Osteoblast (primary cell): ENCODE data around the gene AZI2. TPM values are rescaled to one million over a fixed set of nuclear protein-coding genes. Genes with fewer than 3 reads are reported as not detected.

Experiments used
- DNase-seq: peaks from one replicate; pipeline ENCODE4 v3.0.0; 2011; ENCODE audit warnings: low spot score, mixed read lengths; ENCODE audit not compliant: insufficient read length; ENCODE audit errors: missing footprints
- H2AFZ ChIP-seq: 2 replicates; pipeline ENCODE4 v1.6.0; 2011; ENCODE audit warnings: mild to moderate bottlenecking, low read length
- H3K27ac ChIP-seq: 2 replicates; pipeline ENCODE4 v1.5.1; 2011; ENCODE audit warnings: mild to moderate bottlenecking, low read depth, low read length, moderate library complexity
- H3K27me3 ChIP-seq: 2 replicates; pipeline ENCODE4 v1.6.0; 2012; ENCODE audit warnings: mild to moderate bottlenecking, control low read depth, inconsistent platforms, low read length, moderate library complexity; ENCODE audit not compliant: insufficient read depth
- H3K36me3 ChIP-seq: 2 replicates; pipeline ENCODE4 v1.5.1; 2011; ENCODE audit warnings: mild to moderate bottlenecking, low read length, control low read depth, moderate library complexity; ENCODE audit not compliant: insufficient read depth
- H3K4me1 ChIP-seq: 2 replicates; pipeline ENCODE4 v1.5.1; 2011; ENCODE audit warnings: mild to moderate bottlenecking, low read length, control low read depth, moderate library complexity; ENCODE audit not compliant: insufficient read depth
- H3K4me2 ChIP-seq: 2 replicates; pipeline ENCODE4 v1.6.0; 2011; ENCODE audit warnings: mild to moderate bottlenecking, low read length; ENCODE audit not compliant: insufficient read depth
- H3K4me3 ChIP-seq: fragments of 200-600 bp; sonication (generic); 3 replicates; pipeline ENCODE4 v1.5.1; 2012; ENCODE audit warnings: mild to moderate bottlenecking, low read length, inconsistent platforms; ENCODE audit not compliant: insufficient read depth
- H3K79me2 ChIP-seq: 2 replicates; pipeline ENCODE4 v1.6.0; 2012; ENCODE audit warnings: mild to moderate bottlenecking, low read length, control low read depth, inconsistent platforms; ENCODE audit not compliant: insufficient read depth
- H3K9me3 ChIP-seq: 2 replicates; pipeline ENCODE4 v1.5.1; 2011; ENCODE audit warnings: low read depth, low read length, control low read depth
- H4K20me1 ChIP-seq: 2 replicates; pipeline ENCODE4 v1.6.0; 2012; ENCODE audit warnings: mild to moderate bottlenecking, low read length, control low read depth; ENCODE audit not compliant: insufficient read depth
- CTCF ChIP-seq: IDR thresholded peaks from 2 replicates; pipeline ENCODE4 v1.5.1; 2011; ENCODE audit warnings: mild to moderate bottlenecking, low read depth, low read length, moderate library complexity; ENCODE audit errors: extremely low read depth
- total RNA-seq: library from RNA; depleted of rRNA; stranded (reverse); fragments of >200 nt; gene quantifications from 2 replicates; pipeline ENCODE4 v1.2.3, GENCODE V29; 2012

The AZI2 gene
- total RNA-seq, 1 donor: 149 TPM

GRCh38 chr3:28278918-28279317 is 69.7 kb downstream of the AZI2 start:
- H3K4me1 ChIP-seq: no peaks in the 10 kb centered on the region
- H4K20me1 ChIP-seq: no peaks in the 10 kb centered on the region
- H3K4me3 ChIP-seq: no peak overlapping the region
- no peaks in the 10 kb centered on the region for H3K9me3 ChIP-seq
- H3K27ac ChIP-seq: no peak overlapping the region
- H2AFZ ChIP-seq: no peak overlapping the region
- H3K4me2 ChIP-seq: no peak overlapping the region
- H3K79me2 ChIP-seq: no peaks in the 10 kb centered on the region
- DNase-seq: no peak
- no peaks in the 10 kb centered on the region for H3K27me3 ChIP-seq
- H3K36me3 ChIP-seq: no peaks in the 10 kb centered on the region
- no peak for TF ChIP-seq CTCF

- H3K27ac ChIP-seq: no peak overlapping the region
- no peak overlapping the region for H3K4me3 ChIP-seq
- no peak overlapping the region for H2AFZ ChIP-seq
- H3K4me1 ChIP-seq: no peaks in the 10 kb centered on the region
- no peaks in the 10 kb centered on the region for H3K79me2 ChIP-seq
- no peaks in the 10 kb centered on the region for H3K9me3 ChIP-seq
- H3K4me2 ChIP-seq: no peak overlapping the region
- H3K27me3 ChIP-seq: no peaks in the 10 kb centered on the region
- DNase-seq: no peak
- no peaks in the 10 kb centered on the region for H4K20me1 ChIP-seq
- no peak for TF ChIP-seq CTCF
- no peaks in the 10 kb centered on the region for H3K36me3 ChIP-seq
Measured at GRCh38 chr3:28273837-28274236, 74.8 kb downstream of the AZI2 start.

Other genes starting within 250 kb of the AZI2 start
- 4.1 and 5.8 TPM in 2 replicates for gene CMC1, start 107.2 kb downstream of the AZI2 start, total RNA-seq
- gene ZCWPW2, start 103 bp downstream of the AZI2 start, total RNA-seq: 0.36 and 0.88 TPM in 2 replicates